Left hindlimb (tissue), 1 donor: ENCODE results near the gene DDI2.

Experiments used
- DNase-seq: peaks from one replicate; pipeline ENCODE4 v3.0.0-alpha.2; 2018

Gene DDI2

DNA sequence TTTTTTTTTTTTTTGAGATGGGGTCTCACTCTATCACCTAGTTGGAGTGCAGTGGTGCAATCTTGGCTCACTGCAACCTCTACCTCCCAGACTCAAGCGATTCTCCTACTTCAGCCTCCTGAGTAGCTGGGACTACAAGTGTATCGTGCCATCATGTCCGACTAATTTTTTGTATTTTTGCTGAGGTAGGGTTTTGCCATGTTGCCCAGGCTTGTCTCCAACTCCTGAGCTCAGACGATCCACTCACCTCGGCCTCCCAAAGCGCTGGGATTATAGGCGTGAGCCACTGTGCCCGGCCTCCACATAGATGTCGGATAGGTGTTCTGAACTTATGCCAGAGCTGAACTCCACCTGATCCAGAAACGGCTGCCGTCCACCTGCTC, 87.9 kb downstream of the DDI2 start:
- no peak for DNase-seq

GRCh38 chr1:15706751-15707150, 89.5 kb downstream of the DDI2 start:
- no peak for DNase-seq

DNA sequence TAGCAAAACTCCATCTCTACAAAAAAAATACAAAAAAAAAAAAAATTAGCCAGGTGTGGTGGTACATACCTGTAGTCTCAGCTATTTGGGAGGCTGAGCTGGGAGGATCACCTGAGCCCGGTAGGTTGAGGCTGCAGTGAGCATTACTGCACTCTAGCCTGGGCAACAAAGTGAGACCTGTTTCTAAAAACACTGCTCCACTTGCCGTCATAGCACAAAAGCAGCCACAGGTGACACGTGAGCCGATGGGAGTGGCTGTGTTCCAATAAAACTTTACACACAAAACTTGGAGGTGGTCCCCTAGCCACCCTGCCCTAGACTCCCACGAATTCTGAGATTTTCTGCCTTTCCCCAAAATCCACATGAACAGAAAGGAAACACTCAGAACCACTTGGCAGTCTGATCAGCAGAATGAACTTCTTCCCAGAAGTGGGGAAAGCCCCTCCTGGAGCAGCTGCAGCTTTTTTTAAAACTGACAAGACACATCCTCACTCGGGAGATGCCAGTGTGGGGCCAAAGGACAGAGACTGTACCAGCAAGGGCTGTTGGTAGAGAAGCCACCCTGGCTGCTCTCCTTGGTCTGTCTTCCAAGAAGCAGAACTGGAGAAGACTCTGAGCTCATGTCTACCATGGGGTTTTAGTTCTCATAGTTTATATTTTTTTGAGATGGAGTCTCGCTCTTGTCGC, 90.1 kb downstream of the DDI2 start:
- DNase-seq, result no peak

DNA sequence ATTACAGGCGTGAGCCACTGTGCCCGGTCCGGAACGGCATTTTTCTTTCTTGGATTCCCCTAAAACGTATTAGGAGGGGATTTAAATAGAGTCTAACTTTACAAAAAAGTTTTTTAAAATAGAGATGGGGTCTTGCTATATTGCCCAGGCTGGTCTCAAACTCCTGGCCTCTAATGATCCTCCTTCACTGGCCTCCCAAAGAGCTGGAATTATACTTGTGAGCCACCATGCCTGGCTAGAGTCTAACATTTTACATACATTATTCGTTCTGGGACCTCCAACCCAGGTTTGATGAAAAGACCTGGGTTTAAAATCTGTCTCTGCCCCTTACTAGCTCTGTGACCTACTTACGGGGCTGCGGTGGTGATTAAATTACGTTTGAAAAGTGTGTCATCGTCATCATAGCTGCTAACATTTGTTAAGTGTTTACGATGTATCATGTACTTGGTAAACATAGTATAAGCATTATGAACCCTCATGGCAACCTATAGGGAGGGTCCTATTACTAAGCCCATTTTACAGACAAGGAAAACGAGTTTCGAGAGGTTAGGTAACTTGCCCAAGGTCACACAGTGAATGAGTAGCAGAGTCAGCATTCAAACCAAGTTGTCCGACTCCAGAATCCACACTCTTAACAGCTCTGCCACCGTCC, 91.4 kb downstream of the DDI2 start:
- no peak for DNase-seq

GRCh38 chr1:15709226-15709625, 92.0 kb downstream of the DDI2 start:
- no peak for DNase-seq

DNA sequence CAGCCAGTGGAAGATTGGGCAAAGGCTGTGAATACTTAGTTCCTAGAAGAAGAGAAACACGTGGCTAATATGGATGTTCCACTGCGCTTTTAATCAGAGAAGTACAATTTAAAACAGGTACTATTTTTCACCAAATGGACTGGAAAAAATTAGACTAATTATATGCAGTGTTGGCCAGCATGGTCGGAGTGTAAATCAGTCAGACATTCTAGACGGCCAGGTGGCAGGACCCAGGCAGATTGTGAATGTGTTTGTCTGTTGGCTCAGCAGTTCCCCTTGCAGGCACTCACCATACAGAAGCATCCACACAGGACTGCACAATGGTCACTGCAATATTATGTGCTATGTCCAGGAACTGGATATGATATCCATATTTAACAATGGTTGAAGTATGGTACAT, 94.9 kb downstream of the DDI2 start:
- DNase-seq, result no peak

- peak; percentile 70 for DNase-seq
Observed at GRCh38 chr1:15714406-15715136, 97.3 kb downstream of the DDI2 start.

DNA sequence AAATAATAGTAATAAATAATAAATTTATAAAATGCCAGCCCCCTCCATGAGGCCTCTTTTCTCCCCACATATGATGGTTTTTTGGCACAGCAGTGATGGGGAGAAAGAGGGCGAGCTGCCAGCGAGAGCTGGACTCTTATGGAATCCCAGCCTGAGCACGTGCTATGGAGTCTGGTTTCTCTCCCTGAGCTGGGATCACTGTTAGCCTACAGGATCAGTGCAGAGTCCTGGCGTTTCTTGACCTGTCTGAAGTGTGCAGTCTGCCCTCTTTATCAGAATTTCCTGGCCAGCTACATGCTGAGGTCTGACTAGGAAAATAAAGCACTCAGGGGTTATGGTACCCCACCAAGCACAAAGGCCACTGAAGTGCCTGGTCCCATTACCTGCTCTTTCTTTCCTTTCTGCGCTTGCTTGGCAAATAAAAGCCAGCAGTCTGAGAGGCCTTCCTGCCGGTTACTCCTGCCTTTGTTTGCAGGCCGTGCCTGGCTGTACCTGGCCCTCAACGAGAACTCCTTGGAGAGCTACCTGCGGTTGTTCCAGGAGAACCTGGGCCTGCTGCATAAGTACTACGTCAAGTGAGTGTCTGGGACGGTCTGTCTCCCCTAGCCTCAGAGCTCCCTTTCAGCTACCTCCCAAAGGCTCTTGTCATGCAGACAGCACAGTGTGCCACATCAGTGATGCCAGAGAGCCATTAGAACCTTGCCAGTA, 100.3 kb downstream of the DDI2 start:
- DNase-seq, result no peak

GRCh38 chr1:15718199-15718601, 100.9 kb downstream of the DDI2 start:
- DNase-seq, result no peak
